ENCODE measurements around the gene ESRRB. TPM values are rescaled to one million over a fixed set of nuclear protein-coding genes. Genes with fewer than 3 reads are reported as not detected.
A peak's percentile ranks its signal among the peaks of the same experiment; 100 is the strongest.

The ESRRB gene
- total and polyA plus RNA-seq, 12 donors: 2.5 to 13.4 (median 7.0) TPM

DNA sequence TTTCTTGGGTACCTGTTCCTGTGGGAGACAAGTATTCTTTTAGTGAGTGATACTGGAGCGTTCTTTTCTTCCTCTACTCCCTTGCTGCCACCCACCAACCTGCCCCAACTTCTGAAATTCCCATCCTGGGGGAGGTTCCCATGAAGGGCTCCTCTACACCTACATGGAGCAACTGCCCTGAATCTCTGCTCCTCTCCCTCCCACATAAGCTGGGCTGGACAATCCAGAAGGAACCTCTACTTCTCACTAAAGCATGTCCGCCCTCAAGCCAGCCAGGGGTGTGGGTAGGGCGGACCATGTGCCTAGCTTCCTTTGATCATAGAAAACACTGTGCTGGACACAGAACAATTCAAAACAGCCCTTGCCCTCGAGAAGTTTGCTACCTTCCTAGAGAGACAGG lies 25.9 kb upstream of the ESRRB start:
- Histone ChIP-seq H3K4me3 (no peak overlapping the region), H3K27me3 (peaks cover 0 to 12% (median 0%) of the 10 kb centered on the region in 7 donors), H3K4me1 (peaks cover 0 to 30% (median 14%) of the 10 kb centered on the region in 9 donors), H3K27ac (no peak overlapping the region), H3K36me3 (no peaks in the 10 kb centered on the region), H3K9me3 (no peaks in the 10 kb centered on the region)
- TF ChIP-seq, protein P1, sequence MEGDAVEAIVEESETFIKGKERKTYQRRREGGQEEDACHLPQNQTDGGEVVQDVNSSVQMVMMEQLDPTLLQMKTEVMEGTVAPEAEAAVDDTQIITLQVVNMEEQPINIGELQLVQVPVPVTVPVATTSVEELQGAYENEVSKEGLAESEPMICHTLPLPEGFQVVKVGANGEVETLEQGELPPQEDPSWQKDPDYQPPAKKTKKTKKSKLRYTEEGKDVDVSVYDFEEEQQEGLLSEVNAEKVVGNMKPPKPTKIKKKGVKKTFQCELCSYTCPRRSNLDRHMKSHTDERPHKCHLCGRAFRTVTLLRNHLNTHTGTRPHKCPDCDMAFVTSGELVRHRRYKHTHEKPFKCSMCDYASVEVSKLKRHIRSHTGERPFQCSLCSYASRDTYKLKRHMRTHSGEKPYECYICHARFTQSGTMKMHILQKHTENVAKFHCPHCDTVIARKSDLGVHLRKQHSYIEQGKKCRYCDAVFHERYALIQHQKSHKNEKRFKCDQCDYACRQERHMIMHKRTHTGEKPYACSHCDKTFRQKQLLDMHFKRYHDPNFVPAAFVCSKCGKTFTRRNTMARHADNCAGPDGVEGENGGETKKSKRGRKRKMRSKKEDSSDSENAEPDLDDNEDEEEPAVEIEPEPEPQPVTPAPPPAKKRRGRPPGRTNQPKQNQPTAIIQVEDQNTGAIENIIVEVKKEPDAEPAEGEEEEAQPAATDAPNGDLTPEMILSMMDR (IDR thresholded peaks at IDR 0.05): no peak
- DNase-seq (no peak), ATAC-seq (no peak)
- 74 to 81% methylated on average over 4 of the region's 4 CpGs for WGBS, 2 donors
- intact Hi-C loops (cut with DNase I): loop anchor here in 4 of 10 donors (5.0 to 10.0 kb wide), 5 partner anchors 198 to 645 kb away; partner anchors contain the start of gene GPATCH2L (in 1 of the 4)

DNA sequence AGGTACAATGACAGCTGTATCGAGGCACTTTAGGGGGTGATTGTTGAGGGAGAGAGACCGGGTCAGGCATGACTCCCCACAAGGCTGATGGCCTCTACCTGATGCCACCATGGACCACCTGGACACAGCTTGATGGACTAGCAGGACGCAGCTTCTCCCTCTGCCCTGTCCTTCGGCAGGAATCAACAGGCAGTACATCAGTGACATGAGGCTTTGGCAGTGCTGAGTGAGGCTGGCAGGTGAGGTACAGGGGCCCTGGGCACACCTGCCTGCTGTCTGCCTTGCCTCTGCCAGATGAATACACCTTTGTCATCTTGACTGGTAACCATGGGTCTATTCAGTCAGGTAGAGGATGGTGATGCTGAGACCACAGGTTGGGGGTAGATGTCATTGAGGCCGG lies 25.3 kb upstream of the ESRRB start:
- Histone ChIP-seq H3K36me3 (no peaks in the 10 kb centered on the region), H3K27ac (no peak overlapping the region), H3K9me3 (no peaks in the 10 kb centered on the region), H3K4me3 (no peak overlapping the region), H3K27me3 (peaks cover 0 to 14% (median 2%) of the 10 kb centered on the region in 7 donors), H3K4me1 (peaks cover 0 to 30% (median 14%) of the 10 kb centered on the region in 9 donors)
- ATAC-seq: no peak
- TF ChIP-seq, protein P1 (IDR thresholded peaks at IDR 0.05): no peak
- 96% methylated on average over 5 of the region's 5 CpGs for WGBS, 2 donors
- intact Hi-C loops (cut with DNase I): loop anchor here in 4 of 10 donors (5.0 to 10.0 kb wide), 5 partner anchors 198 to 646 kb away; partner anchors contain the start of gene GPATCH2L (in 1 of the 4)
- no peak for DNase-seq

DNA sequence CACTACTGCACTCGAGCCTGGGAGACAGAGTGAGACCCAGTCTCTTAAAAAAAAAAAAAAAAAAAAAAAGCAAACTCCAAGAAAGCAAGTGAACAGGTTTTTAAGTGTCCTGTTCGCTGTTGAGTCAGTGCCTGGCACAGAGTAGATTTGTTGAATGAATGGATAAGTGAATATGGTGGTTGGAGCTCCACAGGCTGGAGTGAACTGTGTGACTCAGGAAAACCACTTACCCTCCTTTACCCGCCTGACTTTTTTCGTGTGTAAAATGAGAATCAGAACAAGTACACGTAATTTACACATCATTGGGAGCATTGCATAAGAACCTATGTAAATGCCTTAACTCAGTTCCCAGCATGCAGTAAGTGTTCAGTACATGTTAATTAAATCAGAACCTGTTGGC lies 24.0 kb upstream of the ESRRB start:
- Histone ChIP-seq H3K27ac (no peak overlapping the region), H3K4me3 (no peak overlapping the region), H3K27me3 (peaks cover 0 to 14% (median 4%) of the 10 kb centered on the region in 7 donors), H3K4me1 (peaks cover 0 to 30% (median 14%) of the 10 kb centered on the region in 9 donors), H3K9me3 (no peaks in the 10 kb centered on the region), H3K36me3 (no peaks in the 10 kb centered on the region)
- TF ChIP-seq, protein P1 (IDR thresholded peaks at IDR 0.05): no peak
- no peak for DNase-seq
- 78 to 89% methylated on average over 5 of the region's 5 CpGs for WGBS, 2 donors
- intact Hi-C loops (cut with DNase I): loop anchor here (1.0 to 10.0 kb wide), 8 partner anchors 200 to 647 kb away; partner anchors contain the start of gene GPATCH2L (in 1 of the 10)
- ATAC-seq: no peak

DNA sequence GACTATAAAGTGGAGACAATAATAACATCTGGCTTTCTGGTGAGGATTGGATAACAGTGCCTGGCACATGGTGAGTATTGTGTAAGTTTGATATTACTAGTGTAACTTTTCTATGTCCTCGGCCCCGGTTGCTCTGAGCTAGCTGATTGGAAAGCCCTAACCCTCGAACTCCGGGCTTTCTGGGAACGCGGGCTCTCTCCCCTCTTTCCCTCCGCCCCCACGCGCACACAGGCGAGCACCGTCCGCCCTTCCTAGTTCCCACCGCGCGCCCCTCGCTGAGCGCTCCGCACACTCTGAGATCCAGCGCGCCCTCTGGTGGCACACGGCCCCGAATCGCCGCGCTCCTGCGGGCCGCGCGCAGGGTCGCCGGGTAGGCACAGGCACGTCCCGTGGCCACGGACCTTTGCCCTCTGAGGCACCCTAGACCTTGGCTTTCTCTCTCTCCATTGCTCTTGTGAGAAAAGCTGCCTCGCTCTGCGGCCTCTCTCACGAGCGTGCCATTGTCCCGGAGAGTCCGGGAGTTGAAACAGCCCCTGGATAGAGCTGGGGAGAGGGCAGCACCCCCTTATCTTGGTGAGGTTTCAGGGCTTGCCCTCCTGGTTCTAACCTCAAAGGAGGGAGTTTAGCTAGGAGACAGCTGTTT lies 23.2 kb upstream of the ESRRB start:
- Histone ChIP-seq H3K9me3 (no peaks in the 10 kb centered on the region), H3K27me3 (peaks cover 0 to 14% (median 4%) of the 10 kb centered on the region in 7 donors), H3K36me3 (no peaks in the 10 kb centered on the region), H3K4me3 (peak overlapping the region in 8 of 10 donors; percentile 9 to 40 (median 28)), H3K27ac (no peak overlapping the region), H3K4me1 (peaks cover 0 to 30% (median 14%) of the 10 kb centered on the region in 9 donors)
- TF ChIP-seq, protein P1 (IDR thresholded peaks at IDR 0.05): peak; percentile 79 to 95 (median 90)
- DNase-seq (peak; percentile 56 to 68), ATAC-seq (peak; percentile 70 to 84 (median 76))
- 7 to 10% methylated on average over 40 of the region's 40 CpGs for WGBS, 2 donors
- intact Hi-C loops (cut with DNase I): loop anchor here (1.0 to 10.0 kb wide), 8 partner anchors 200 to 648 kb away; partner anchors contain the start of gene GPATCH2L (in 1 of the 10)

Measured in heart right ventricle (tissue), 16 donors.